Dendritic cell treated with granulocyte-macrophage colony-stimulating factor and Interleukin-4, amounts not matched to agents 40 ng/mL and 50 ng/mL, for 4 days (primary cell): ENCODE data around the gene ZNF302.
"Not testable (repeated sequence)": the region's sequence is repeated elsewhere in the genome, so short reads cannot be mapped to it uniquely, and the experiment has no call there.

ENCODE experiments used
- H3K27ac Mint-ChIP-seq: one replicate; pipeline ENCODE4 v1.8.0; 2022; ENCODE audit warnings: mild to moderate bottlenecking, mixed read lengths
- H3K27me3 Mint-ChIP-seq: one replicate; pipeline ENCODE4 v1.8.0; 2022; ENCODE audit warnings: mild to moderate bottlenecking, mixed read lengths
- H3K36me3 Mint-ChIP-seq: one replicate; pipeline ENCODE4 v1.8.0; 2022; ENCODE audit warnings: low read depth, mixed read lengths
- H3K4me1 Mint-ChIP-seq: one replicate; pipeline ENCODE4 v1.8.0; 2022; ENCODE audit warnings: low read depth, mixed read lengths
- H3K4me3 Mint-ChIP-seq: one replicate; pipeline ENCODE4 v1.8.0; 2022; ENCODE audit warnings: mild to moderate bottlenecking, moderate library complexity, mixed read lengths
- H3K9me3 Mint-ChIP-seq: one replicate; pipeline ENCODE4 v1.8.0; 2022; ENCODE audit warnings: mixed read lengths
- intact Hi-C: fragments of 100-400 bp; cut with micrococcal nuclease; formaldehyde crosslinking; loops from one replicate; pipeline ENCODE4 v1.15.0; 2022

ZNF302 gene

DNA sequence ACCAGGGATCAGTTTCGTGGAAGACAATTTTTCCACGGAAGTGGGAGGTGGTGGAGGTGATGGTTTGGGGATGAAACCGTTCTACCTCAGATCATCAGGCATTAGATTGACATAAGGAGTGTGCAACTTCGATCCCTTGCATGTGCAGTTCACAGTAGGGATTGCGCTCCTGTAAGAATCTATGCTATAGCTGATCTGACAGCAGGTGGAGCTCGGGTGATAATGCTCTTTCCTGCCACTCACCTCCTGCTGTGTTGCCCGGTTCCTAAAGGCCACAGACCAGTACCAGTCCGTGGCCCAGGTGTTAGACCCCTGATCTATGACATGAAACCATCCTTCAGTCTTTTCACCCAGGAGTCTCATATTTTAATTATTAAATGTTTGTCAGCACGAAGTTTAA is 4.0 kb downstream of the ZNF302 start:
- H3K36me3 Mint-ChIP-seq: peaks cover 83% of the 10 kb centered on the region
- H3K4me3 Mint-ChIP-seq: no peak overlapping the region
- peaks cover 12% of the 10 kb centered on the region for H3K4me1 Mint-ChIP-seq
- H3K9me3 Mint-ChIP-seq: peaks cover 81% of the 10 kb centered on the region
- intact Hi-C loops: no loop called here
- no peaks in the 10 kb centered on the region for H3K27me3 Mint-ChIP-seq
- no peak overlapping the region for H3K27ac Mint-ChIP-seq

DNA sequence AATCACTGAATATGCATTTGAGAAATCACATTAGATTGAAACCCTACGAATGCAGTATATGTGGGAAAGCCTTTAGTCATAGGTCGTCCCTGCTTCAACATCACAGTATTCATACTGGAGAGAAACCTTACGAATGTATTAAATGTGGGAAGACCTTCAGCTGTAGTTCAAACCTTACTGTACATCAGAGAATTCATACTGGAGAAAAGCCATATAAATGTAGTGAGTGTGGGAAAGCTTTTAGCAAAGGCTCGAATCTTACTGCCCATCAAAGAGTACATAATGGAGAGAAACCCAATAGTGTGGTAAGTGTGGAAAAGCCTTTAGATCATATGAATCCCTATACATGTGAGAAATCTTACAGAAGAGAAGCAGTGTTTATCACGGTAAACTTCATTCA is 7.8 kb downstream of the ZNF302 start:
- Mint-ChIP-seq H3K9me3 (peaks cover 99% of the 10 kb centered on the region), H3K36me3 (peaks cover 45% of the 10 kb centered on the region)
- intact Hi-C loops, H3K4me3 Mint-ChIP-seq, H3K27ac Mint-ChIP-seq, H3K4me1 Mint-ChIP-seq, H3K27me3 Mint-ChIP-seq: not testable (repeated sequence)

DNA sequence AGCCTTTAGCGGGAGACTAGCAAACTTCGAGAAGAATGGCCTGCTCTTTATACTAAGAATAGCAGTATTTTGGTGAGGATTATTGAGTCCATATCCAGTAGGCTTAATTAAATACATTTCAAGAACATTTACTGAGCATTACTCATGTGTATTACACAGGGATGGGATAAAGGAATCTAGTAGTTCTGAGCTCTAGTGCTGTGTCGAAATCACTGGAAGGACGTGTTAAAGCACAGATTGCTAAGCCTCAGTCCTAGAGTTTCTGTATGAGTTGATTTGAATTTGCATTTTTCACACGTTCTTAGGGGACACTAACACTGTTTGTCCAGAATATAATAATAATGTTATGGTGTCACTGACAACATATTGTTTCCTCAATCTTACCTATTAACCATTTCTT is 9.0 kb downstream of the ZNF302 start:
- Mint-ChIP-seq H3K27ac (no peak overlapping the region), H3K36me3 (peaks cover 33% of the 10 kb centered on the region), H3K27me3 (peaks cover 4% of the 10 kb centered on the region), H3K4me3 (no peak overlapping the region), H3K4me1 (no peaks in the 10 kb centered on the region), H3K9me3 (peaks cover 92% of the 10 kb centered on the region)
- intact Hi-C loops: no loop called here

DNA sequence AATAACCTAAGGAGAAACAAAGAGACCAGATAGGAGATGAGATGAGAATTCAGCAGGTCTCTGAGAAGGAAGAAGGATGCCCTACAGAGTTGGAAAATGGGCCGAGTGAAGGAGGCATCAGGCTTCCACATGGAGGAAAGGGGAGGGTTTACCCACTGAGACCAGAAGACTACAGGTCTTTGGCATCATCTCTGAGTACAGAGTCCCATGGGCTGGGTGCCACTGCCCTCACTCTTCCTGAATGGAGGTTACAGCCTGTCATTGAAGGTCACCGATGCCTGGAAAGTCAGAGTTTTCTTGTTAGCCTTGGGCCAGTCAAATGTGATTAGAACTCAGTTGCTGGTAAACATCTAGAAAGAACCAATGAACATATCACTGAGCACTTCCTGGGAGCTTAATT is 9.9 kb downstream of the ZNF302 start:
- H3K27me3 Mint-ChIP-seq: peaks cover 6% of the 10 kb centered on the region
- H3K4me3 Mint-ChIP-seq: no peak overlapping the region
- intact Hi-C loops: no loop called here
- peaks cover 92% of the 10 kb centered on the region for H3K9me3 Mint-ChIP-seq
- no peaks in the 10 kb centered on the region for H3K4me1 Mint-ChIP-seq
- no peak overlapping the region for H3K27ac Mint-ChIP-seq
- H3K36me3 Mint-ChIP-seq: peaks cover 24% of the 10 kb centered on the region

DNA sequence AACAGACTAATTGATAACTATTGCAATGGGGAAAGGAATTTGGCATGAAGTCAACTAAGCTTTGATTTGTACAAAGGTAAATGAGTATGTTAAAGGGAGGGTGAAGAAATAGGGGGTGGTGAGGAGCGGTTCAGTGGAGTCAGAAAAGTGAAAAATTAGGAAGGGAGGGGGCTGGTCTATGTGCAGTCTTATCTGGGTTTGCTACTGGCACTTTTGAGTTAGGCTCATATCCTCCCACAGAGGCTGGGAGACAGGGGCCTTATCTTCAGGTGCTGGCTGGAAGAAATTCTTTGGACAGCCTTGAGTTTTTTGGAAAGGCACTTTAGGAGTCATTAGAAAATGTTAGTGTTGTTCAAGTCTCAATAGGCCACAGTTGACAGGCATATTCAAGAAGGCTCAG is 11.1 kb downstream of the ZNF302 start:
- Mint-ChIP-seq H3K4me1 (no peaks in the 10 kb centered on the region), H3K27ac (no peak overlapping the region), H3K36me3 (peaks cover 12% of the 10 kb centered on the region), H3K4me3 (no peak overlapping the region), H3K9me3 (peaks cover 86% of the 10 kb centered on the region), H3K27me3 (peaks cover 9% of the 10 kb centered on the region)
- intact Hi-C loops: no loop called here

DNA sequence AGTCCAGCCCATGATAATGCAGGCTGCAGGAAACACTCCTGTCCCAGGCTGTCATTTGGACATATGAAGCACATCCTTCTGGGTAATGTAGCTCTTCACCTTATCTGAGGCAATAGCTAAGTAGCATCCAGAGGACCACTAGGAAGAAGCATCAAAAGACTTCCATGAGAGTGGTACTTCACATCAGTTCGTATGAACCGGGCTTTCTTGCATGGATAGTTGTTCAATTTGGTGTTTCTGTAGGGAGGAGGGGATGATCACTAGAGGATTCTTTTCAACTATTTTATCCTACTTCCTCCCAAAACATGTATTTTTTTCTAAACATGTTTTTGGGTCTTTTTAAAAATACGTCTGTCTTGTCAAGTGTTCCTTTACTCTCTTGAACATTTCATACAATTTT is 12.9 kb downstream of the ZNF302 start:
- Mint-ChIP-seq H3K27me3 (peaks cover 9% of the 10 kb centered on the region), H3K36me3 (no peaks in the 10 kb centered on the region), H3K4me3 (no peak overlapping the region), H3K4me1 (no peaks in the 10 kb centered on the region), H3K27ac (no peak overlapping the region), H3K9me3 (peaks cover 77% of the 10 kb centered on the region)
- intact Hi-C loops: no loop called here

DNA sequence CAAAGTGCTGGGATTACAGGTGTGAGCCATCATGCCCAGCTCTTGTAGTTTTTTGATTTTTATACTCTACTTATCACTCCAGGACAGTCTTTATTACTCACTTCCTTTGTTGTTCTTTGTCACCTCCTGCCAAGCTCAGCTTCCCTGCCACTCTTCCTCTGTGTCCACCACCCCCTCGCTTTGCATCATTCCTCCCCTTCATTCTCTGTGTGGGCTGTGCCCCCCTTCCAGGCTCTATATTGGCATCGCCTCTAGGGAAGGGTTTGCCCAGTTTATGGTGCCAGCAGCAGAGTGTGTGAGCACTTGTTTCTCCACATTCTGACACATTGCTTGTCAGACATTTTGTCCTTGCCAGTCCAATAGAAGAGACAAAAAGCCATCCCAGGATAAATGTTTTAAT is 15.1 kb downstream of the ZNF302 start:
- peaks cover 56% of the 10 kb centered on the region for H3K9me3 Mint-ChIP-seq
- H3K36me3 Mint-ChIP-seq: no peaks in the 10 kb centered on the region
- H3K27ac Mint-ChIP-seq: no peak overlapping the region
- intact Hi-C loops: no loop called here
- H3K27me3 Mint-ChIP-seq: peaks cover 9% of the 10 kb centered on the region
- no peak overlapping the region for H3K4me3 Mint-ChIP-seq
- H3K4me1 Mint-ChIP-seq: no peaks in the 10 kb centered on the region

DNA sequence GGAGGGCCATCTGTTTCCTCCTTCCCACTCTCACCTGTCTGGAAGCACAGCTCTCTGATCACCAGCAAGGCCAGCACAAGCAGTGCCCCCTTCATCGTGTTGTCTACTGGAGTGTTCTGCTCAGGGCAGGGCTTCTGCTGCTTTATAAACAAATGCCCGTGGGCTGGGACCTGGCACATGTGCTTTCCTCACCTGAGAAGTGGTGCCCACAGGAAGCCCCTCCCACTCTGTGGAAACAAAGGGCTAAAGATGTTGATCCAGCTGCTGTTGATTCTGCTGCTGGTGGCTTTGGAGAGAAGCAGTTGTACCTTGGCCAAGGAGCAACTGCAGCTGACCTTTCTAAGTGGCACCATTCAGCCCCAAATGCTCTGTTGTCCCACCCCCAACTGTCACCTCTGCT is 30.2 kb downstream of the ZNF302 start:
- no peaks in the 10 kb centered on the region for H3K4me1 Mint-ChIP-seq
- H3K9me3 Mint-ChIP-seq: peaks cover 46% of the 10 kb centered on the region
- H3K27ac Mint-ChIP-seq: no peak overlapping the region
- H3K27me3 Mint-ChIP-seq: peaks cover 7% of the 10 kb centered on the region
- no peak overlapping the region for H3K4me3 Mint-ChIP-seq
- no peaks in the 10 kb centered on the region for H3K36me3 Mint-ChIP-seq
- intact Hi-C loops: no loop called here

DNA sequence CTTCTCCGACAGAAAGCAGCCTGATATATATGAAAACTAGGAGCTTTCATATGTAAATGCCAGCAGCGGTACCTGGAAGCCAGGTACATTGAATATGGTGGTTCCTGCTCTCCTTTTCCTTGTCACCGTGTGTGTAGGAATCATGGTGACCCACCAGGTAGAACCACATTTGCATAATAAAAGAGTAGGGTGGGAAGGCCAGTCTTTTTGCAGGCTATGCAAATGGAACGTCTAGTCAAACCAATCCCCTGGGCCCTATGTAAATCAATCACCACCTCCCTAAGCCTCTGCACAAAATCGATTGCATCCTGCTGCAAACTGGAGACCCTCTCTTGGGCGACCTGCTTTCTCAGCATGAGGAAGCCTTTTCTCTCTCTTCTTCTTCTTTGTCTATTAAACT is 34.4 kb downstream of the ZNF302 start:
- no peaks in the 10 kb centered on the region for H3K36me3 Mint-ChIP-seq
- H3K27ac Mint-ChIP-seq: no peak overlapping the region
- intact Hi-C loops: loop anchor here (1.0 kb wide), 1 partner anchor 73 kb away; no protein-coding TSS in a partner anchor
- no peak overlapping the region for H3K4me3 Mint-ChIP-seq
- H3K9me3 Mint-ChIP-seq: peaks cover 55% of the 10 kb centered on the region
- H3K4me1 Mint-ChIP-seq: no peaks in the 10 kb centered on the region
- H3K27me3 Mint-ChIP-seq: peaks cover 6% of the 10 kb centered on the region

DNA sequence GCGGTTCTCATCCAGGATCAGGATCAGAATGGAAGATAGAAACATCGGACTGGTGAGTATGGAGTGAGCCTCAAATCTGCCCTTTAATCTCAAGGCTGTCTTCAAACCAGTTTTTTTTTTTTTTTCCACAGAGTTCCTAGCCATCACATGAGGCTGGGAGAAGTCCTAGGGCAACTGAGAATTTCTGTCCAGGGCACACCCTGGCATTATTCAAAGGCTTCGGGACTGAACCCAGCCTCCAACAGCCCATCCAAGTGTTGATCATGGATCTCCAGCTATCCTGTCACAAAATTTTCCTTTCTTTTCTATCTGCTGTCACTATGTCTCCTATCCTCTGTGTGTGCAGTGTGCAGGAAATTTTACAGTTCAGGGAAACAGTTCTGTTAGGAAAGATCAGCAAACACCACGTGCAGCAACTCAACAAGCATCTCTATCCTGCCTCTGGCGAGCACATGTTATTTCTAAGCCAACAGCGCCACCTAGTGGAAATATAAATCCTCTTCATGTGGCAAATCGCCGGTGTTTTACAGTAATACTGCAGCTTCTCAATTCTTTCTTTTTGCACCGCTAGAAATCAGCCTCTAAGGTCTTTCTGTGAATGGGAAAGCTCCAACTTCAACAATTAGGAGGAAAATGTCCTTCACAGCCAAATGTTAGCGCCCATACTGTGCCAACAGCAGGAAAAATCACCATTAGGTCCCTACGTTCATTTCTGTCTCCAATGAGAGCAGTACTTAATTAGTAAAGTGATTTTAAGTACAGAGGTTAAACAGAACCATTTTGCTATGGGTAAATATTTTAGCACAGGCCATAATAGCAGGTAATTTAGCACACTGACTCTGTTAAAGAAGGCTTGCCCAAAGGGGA is 35.1 kb downstream of the ZNF302 start:
- Mint-ChIP-seq H3K27me3 (peaks cover 8% of the 10 kb centered on the region), H3K27ac (no peak overlapping the region), H3K9me3 (peaks cover 48% of the 10 kb centered on the region), H3K36me3 (no peaks in the 10 kb centered on the region), H3K4me3 (no peak overlapping the region), H3K4me1 (no peaks in the 10 kb centered on the region)
- intact Hi-C loops: loop anchor here (1.0 kb wide), 1 partner anchor 73 kb away; no protein-coding TSS in a partner anchor

DNA sequence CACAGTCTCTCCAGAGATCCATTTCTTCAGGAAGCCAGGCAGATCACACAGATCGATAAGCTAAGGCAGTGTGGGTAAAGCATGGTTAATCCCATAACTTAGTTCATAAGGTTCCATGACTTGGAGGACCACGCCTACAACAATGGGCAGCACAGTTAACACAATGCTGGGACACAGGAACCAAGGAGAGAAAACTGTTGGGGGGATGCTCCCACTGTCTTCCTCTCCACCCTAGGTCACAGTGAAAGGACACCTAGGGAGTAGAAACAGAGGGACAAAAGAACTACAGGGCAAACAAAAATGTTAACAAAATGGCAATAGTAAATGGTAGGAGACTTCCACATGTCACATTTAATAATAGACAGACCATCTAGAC is 35.8 kb downstream of the ZNF302 start:
- Mint-ChIP-seq H3K27ac (no peak overlapping the region), H3K36me3 (no peaks in the 10 kb centered on the region), H3K9me3 (peaks cover 47% of the 10 kb centered on the region), H3K4me3 (no peak overlapping the region), H3K4me1 (no peaks in the 10 kb centered on the region), H3K27me3 (peaks cover 8% of the 10 kb centered on the region)
- intact Hi-C loops: no loop called here

DNA sequence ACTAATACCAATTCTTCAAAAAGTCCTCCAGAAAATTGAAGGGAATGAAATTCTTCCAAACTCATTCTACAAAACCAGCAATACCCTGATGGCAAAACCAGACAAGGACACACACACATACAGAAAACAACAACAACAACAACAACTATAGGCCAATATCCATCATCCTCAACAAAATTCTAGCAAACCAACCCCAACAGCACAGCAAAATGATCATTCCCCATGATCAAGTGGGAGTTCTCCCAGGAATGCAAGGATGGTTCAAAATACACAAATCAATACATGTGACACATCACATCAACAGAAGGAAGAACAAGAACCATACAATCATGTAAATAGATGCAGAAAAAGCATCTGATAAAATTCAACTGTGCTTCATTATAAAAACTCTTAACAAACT is 37.9 kb downstream of the ZNF302 start:
- H3K9me3 Mint-ChIP-seq: peaks cover 47% of the 10 kb centered on the region
- no peak overlapping the region for H3K27ac Mint-ChIP-seq
- H3K4me3 Mint-ChIP-seq: no peak overlapping the region
- intact Hi-C loops: no loop called here
- no peaks in the 10 kb centered on the region for H3K4me1 Mint-ChIP-seq
- no peaks in the 10 kb centered on the region for H3K36me3 Mint-ChIP-seq
- H3K27me3 Mint-ChIP-seq: peaks cover 8% of the 10 kb centered on the region

DNA sequence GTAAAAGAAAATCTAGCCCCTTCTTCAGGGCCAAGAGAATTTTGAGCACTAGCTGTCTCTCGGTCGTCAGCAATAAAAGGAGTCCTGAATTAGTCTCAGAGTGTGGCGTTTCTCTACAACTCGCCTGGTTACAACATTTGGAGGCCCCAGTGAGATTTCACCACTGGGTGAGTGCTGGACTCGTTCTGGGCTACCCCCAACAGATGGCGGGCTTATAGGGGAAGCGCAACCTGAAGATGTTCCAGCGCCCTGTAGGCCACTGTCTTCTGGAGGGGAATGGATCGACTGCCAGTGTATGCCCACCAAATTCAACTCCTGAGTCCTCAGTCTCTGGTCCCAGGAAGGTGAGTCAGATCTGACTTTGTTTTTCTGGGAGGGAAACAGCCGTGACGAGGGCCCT is 44.9 kb downstream of the ZNF302 start:
- Mint-ChIP-seq H3K27me3 (peaks cover 24% of the 10 kb centered on the region), H3K36me3 (no peaks in the 10 kb centered on the region), H3K4me1 (no peaks in the 10 kb centered on the region), H3K4me3 (no peak overlapping the region), H3K9me3 (peaks cover 9% of the 10 kb centered on the region), H3K27ac (no peak overlapping the region)
- intact Hi-C loops: no loop called here

DNA sequence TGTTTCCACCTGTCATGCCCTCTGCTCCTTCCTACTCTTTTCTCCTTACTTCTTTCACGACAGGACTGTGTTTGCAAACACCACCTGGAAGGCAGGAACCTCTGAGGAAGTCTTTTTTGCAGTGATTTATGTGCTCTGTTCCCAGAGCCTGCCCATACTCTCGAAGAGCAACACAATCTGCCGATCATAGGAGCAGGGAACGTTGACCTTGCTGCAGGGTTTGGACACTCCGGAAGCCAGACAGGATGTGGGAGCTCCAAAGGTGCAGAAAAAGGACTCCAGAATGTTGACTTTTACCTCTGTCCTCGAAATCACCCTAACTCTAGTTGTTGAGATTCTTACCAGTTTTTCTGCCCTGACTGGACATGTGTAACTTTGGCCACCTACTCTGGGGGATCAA is 47.9 kb downstream of the ZNF302 start:
- no peak overlapping the region for H3K27ac Mint-ChIP-seq
- H3K27me3 Mint-ChIP-seq: peaks cover 30% of the 10 kb centered on the region
- peaks cover 9% of the 10 kb centered on the region for H3K9me3 Mint-ChIP-seq
- no peaks in the 10 kb centered on the region for H3K4me1 Mint-ChIP-seq
- intact Hi-C loops: no loop called here
- H3K4me3 Mint-ChIP-seq: no peak overlapping the region
- H3K36me3 Mint-ChIP-seq: no peaks in the 10 kb centered on the region
